GM15510 (cell line): Measurements from ENCODE around the gene PPCDC.

Experiments used
- POLR2A ChIP-seq: IDR thresholded peaks from 3 replicates; pipeline ENCODE4 v1.6.1; 2011; ENCODE audit warnings: borderline replicate concordance; ENCODE audit not compliant: insufficient read length; ENCODE audit errors: extremely low read depth

The PPCDC gene

GRCh38 chr15:75050283-75050682 lies 26.9 kb downstream of the PPCDC start:
- TF ChIP-seq POLR2A, result no peak

DNA sequence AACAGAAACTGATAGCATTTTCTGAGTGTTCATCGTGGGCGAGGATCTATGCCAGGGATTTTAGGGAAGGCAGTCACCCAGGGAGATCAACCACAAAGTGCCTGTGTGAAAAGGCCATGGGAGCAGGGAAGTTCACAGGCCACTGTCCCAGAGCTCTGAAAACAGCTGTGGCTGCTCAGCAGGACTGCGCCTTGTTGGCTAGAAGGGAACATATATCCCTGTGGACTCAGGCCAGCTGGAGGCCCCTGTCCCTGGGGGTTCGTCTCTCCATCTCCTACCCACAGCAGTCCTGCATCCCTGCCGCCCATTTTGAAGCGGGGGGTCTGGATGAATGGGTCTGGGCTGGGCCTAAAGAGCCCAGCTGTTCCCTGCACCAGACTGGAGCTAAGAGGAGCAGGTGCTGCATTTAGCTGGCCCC lies 27.8 kb downstream of the PPCDC start:
- no peak for TF ChIP-seq POLR2A

DNA sequence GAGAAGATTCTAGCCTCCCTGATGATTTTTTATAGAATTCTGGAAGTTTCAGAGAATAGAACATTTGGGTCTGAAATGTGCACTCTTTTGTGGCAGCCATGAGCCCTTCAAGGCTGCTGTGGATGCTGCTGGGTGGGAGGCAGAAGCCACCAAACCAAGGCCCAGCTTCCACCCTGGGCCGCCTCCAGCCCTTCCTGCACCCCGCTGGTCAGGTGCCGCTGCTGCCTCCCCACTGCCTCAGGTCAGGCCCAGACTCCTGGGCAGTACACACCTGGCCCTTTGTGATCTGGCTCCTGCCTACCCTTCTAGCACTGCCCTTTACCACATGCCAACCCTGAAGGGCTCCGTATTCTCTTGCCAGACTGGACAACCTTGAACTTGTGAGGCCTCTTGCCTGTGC lies 28.3 kb downstream of the PPCDC start:
- no peak for TF ChIP-seq POLR2A

GRCh38 chr15:75052972-75053747 lies 29.8 kb downstream of the PPCDC start:
- no peak for TF ChIP-seq POLR2A

- TF ChIP-seq POLR2A, result no peak
Measured at GRCh38 chr15:75053748-75054125, 30.3 kb downstream of the PPCDC start.

DNA sequence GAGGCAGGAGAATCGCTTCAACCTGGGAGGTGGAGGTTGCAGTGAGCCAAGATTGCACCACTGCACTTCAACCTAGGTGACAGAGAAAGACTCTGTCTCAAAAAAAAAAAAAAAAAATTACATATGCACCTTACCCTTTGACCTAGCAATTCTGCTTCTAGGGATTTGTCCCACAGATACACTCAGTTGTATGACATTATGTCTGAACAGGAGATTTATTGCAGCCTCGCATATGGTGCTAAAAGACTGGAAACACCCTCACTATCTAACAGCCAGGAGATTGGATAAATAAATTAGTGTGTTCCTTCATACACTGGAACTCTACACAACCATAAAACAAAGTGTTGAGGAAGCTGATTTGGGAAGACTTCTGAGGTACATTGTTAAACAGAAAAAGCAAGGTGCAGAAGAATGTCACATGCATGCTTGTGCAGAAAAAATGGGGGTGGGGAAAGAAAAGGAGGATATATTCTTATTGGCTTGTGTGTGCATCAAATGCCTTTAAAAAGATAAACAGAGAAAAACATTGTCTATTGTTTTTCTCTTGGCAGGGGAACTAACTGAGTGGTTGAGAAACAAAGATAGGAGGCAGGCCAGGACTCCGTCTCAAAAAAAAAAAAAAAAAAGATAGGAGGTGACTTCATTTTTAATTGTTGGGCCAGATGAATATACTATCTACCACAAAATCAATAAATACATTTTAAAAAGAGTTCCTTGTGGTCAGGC lies 30.9 kb downstream of the PPCDC start:
- TF ChIP-seq POLR2A, result no peak

DNA sequence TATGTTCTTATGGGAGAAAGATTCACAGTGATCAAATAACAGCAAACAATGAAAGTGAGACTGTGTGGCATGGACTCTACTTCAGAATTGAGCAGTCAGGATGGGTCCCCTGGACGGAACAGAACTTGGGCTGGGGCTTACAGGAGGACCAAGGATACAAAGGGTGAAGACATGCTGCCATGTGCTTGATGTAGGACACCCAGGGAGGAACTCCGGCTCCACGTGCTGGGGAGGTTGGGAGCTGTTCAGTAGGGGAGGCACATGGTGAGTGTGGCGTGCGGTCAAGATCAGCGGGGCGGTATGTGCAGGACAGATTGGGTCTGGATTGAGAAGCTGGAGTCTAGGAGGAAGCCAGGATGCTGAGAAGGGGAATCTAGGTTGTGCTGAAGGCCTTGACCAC lies 32.6 kb downstream of the PPCDC start:
- TF ChIP-seq POLR2A, result no peak

DNA sequence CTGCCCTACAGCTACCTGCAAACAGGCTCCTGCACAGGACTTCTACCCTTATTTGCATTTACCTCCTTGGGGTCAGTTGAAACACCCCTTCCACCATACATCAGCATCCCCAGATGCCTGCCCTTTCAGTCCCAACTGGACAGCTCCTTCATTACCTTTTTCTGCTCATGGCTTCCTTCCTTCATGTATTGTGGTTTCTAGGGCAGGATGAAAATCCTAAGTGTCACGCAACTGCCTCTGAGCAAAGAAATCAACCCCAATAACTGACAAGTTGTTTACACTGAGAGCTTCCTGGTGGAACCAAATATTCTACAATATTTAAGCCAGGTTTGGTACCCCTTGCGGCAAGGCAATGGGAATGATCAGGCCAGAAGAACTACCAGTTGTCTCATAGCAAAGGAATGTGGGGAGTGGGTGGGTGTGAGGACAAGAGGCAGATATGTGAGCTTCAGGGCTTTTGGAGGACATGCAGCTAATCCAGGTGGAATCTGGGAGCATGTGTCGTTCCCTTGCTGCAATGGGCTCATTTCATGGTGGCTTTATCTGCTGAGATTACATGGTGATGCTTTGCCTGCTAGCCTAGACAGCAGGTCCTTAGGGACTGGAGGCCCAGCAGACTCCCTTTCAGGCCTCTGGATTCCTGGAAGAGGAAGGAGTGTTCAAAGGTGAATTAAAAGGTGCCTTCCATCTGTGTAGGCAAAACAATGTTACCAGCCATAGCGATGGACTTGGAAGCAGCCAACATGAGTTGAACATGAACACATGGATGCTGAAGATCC lies 34.9 kb downstream of the PPCDC start:
- TF ChIP-seq POLR2A, result no peak

GRCh38 chr15:75059607-75060006 lies 36.2 kb downstream of the PPCDC start:
- no peak for TF ChIP-seq POLR2A

- no peak for TF ChIP-seq POLR2A
Measured at GRCh38 chr15:75061272-75061671, 37.9 kb downstream of the PPCDC start.

DNA sequence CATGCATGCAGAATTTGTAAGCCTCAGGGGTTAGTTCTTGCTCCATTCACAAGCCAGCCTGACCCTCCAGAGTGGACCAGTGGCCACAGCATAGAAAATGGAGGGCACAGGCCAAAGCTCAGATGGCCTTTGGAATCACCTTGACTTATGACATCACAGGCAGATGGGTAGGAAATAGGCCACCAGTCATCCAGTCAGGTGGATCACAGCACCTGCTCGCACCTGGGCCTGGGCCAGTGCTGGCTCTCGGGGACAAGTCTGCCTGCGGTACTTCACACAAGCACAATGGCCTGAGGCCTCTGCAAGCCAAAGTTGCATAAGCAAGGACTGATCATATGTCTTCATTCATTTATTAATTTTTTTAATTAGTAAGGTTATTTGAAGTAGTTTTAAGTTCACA lies 39.3 kb downstream of the PPCDC start:
- TF ChIP-seq POLR2A, result no peak

- no peak for TF ChIP-seq POLR2A
Measured at GRCh38 chr15:75063338-75063737, 39.9 kb downstream of the PPCDC start.

DNA sequence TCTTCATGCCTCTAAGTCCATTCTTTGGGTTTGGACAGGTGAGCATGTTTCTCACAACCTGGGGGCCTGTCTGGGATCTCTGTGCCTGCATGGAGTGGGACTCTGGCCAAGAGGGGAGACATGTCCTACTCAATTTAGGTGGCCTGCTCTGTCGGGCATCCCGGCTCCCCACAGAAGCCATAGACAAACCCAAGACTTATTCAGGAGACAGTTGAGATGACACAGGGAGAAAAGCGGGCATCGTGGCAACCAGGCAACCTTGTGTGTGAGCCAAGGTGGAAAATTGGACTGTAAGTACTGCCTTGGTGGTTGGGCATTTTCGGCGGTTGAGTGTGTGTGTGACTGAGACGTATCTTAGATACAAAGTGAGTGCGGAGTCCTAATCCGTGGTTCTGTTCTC lies 40.5 kb downstream of the PPCDC start:
- no peak for TF ChIP-seq POLR2A

DNA sequence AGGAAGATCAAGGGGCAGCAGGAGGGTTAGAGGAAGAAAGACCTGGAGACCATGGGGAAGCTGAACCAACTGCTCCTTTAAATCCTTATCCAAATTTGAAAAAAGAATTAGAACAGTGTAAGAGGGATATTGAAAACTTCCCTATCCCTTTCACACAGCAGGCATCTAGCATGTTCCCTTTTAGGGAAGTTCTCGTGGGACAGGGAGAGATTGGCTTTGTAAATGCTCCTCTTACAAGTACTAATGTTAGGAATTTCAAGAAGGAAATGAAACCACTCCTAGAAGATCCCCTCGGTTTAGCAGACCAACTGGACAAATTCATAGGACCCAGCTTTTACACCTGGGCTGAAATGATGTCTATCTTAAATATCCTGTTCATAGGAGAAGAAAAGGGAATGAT lies 41.5 kb downstream of the PPCDC start:
- TF ChIP-seq POLR2A, result no peak

DNA sequence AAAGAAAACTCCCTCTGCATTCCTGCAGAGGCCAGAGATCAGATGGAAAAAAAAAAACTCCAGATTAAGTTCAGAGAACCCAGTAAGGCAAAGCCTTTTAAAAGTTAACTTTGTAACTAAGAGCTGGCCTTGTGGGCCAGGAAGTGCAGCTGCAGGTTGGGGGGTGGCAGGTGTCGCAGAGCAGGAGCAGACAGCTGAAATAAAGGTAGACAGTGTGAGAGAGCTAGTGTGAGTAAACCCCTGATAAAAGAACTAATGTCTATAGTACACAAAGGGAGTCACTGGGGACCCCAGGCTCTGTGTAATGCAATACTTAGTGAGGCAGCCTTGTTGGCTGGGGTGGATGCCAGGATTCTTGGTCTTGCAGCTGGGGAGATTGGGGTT lies 42.1 kb downstream of the PPCDC start:
- TF ChIP-seq POLR2A, result no peak

DNA sequence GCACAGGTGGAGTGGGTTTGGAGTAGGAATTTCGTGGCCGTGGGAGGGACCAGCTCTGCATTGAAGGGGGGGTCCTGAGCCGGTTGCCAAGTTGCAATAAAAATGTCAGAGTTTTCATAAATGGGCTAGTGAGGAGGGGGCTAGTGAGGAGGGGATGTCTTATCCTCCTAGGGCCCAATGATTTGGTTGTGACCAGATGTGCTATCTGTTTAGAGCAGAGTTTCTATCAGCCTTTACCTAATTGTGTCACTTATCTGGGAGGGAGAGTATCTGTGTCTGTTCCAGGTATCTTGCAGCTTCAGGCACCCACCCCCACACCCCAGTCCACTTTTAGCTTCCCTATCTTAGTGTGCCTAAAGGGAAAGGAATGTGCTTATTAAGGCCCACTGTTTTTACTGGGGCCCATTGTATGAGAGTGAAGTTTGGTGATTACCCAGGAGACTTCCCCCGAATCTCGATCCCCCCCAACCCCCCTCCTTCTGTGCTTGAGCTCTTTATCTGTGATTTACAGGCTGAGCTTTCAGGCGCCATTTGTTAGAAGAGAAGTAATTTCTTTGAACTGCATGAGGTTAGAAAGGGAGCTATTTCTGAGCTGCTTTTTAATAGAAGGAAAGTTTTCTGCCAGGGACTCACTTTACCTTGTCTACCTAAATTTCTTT lies 42.6 kb downstream of the PPCDC start:
- TF ChIP-seq POLR2A, result no peak
